ENCODE data around the gene MCCC2. TPM values are rescaled to one million over a fixed set of nuclear protein-coding genes. Genes with fewer than 3 reads are reported as not detected.

Gene MCCC2
- total RNA-seq, 1 experiment from 2014 or later: 30.4 TPM

Other genes starting within 250 kb of the MCCC2 start
- 18.2 and 18.9 TPM in 2 replicates for gene BDP1, start 131.7 kb upstream of the MCCC2 start, total RNA-seq (2014; rRNA removed)
- not detected in 2 replicates for gene CARTPT, start 131.9 kb downstream of the MCCC2 start, total RNA-seq (2014; rRNA removed)

All from LHCN-M2 (cell line).